ENCODE data around the gene TRAPPC3.

- no peak for TF ChIP-seq POLR2AphosphoS5 (IDR thresholded peaks at IDR 0.05)
- TF ChIP-seq POLR2A (IDR thresholded peaks at IDR 0.05) = no peak
- no peak for TF ChIP-seq CTCF (IDR thresholded peaks at IDR 0.05)
- no peak for TF ChIP-seq EP300 (IDR thresholded peaks at IDR 0.05; ENCODE audit: low read depth)
Measured at GRCh38 chr1:36142121-36142520, 7.2 kb downstream of the TRAPPC3 start.

All from transverse colon (tissue), 4 donors.